ENCODE results near the gene EQTN.

DNA sequence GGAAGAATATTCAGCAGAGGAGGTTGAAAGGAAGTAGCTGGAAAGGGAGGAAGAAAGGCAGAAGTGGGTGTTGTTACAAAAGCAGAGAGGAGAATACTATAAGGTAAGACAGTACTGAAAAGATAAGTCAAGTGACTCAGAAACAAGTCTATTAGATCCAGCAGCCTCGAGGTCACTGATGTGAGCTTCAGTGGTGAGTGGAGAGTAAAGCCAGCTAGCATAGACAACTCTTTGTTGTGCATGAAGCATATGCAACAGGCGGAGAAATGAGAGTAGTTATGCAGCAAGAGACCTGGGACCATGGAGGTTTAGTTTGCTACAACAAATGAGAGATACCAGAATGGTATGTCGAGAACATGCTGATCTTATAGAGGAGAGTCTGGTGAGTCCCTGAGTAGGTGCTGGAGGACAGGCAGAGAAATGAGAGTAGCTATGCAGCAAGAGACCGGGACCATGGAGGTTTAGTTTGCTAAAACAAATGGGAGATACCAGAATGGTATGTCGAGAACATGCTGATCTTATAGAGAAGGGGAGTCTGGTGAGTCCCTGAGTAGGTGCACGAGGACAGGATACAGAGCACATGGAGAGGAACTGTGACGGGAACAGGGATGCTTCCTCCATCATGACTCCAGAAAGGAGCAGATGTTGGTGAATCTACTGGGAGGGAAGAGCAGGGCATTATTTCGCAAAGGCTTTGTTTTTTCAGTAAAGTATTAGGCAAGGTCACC, 36.0 kb downstream of the EQTN start:
- TF ChIP-seq LEF1 (IDR thresholded peaks at IDR 0.05; ENCODE audit: borderline replicate concordance) (no peak), FOXM1 (IDR thresholded peaks at IDR 0.05; ENCODE audit: borderline replicate concordance) (no peak), NFRKB (IDR thresholded peaks at IDR 0.05) (no peak), HDGF (IDR thresholded peaks at IDR 0.05; ENCODE audit: borderline replicate concordance) (no peak), BHLHE40 (IDR thresholded peaks at IDR 0.05; ENCODE audit: borderline replicate concordance) (no peak), SP1 (IDR thresholded peaks at IDR 0.05) (no peak), TARDBP (IDR thresholded peaks at IDR 0.05) (no peak), ELF4 (IDR thresholded peaks at IDR 0.05) (no peak)
- TF ChIP-seq, protein P1, sequence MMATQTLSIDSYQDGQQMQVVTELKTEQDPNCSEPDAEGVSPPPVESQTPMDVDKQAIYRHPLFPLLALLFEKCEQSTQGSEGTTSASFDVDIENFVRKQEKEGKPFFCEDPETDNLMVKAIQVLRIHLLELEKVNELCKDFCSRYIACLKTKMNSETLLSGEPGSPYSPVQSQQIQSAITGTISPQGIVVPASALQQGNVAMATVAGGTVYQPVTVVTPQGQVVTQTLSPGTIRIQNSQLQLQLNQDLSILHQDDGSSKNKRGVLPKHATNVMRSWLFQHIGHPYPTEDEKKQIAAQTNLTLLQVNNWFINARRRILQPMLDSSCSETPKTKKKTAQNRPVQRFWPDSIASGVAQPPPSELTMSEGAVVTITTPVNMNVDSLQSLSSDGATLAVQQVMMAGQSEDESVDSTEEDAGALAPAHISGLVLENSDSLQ (IDR thresholded peaks at IDR 0.05) = no peak

Data from HEK293T (cell line).